NCI-H526 (cell line): ENCODE data around the gene PARVB.

Experiments used
- DNase-seq, 2 experiments: peaks; one replicate each; lab custom pipeline; 2025; lab: John Stamatoyannopoulos, UW

PARVB gene

DNA sequence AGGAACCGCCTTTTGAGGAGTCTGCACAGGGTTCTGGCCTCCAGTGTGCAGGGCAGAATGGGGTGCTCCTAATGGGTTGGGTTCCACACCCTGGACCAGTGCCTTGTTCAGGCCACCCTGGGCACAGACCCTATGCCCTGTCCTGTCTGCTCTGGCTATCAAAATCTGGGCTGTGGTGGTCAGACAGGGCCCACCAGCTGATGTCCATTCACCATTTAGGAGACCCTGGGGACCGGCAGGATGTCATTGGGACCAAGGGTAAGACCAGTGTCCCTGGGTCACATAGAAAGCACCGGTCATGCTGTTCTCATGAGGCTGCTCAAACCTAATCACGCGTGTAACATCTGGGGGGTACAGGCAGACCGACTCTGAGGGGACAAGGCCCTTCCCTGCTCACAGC lies 194.0 kb downstream of the PARVB start:
- DNase-seq, result no peak

DNA sequence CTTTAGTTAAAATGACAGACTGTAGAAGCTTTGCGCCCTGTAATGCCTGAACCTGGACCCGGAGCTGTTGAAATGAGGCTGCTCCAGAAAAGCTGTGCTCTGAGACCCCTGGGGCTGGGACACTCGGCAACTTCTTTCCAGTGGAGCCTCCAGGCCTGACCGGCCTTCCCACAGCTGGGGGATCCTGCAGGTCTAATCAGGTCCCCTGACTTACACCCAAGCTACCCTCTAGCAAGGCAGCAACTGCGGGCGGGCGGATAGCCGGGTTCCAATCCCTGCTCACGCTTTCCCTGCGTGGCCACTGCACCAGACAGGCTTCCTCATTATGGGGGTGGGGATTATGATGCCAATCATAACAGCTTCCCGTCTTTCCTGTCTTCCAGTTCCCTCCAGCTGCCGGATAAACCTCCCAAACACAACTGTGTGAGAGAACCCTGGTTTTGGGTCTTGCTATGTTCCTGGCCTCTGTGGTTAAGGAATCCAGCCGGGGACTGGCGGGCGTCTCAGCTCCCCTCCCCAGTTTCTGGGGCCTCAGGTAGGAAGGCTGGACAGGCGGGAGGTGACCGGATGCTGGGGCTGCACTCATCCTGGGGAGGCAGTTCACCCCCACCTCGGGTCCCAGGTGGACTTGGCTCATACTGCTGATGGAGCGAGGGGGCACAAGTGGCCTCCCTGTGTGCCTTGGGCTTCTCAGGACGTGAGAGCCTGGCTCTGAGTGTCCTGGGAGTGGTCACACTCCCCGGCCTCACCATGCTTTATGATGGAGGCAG lies 195.2 kb downstream of the PARVB start:
- no peak for DNase-seq

DNA sequence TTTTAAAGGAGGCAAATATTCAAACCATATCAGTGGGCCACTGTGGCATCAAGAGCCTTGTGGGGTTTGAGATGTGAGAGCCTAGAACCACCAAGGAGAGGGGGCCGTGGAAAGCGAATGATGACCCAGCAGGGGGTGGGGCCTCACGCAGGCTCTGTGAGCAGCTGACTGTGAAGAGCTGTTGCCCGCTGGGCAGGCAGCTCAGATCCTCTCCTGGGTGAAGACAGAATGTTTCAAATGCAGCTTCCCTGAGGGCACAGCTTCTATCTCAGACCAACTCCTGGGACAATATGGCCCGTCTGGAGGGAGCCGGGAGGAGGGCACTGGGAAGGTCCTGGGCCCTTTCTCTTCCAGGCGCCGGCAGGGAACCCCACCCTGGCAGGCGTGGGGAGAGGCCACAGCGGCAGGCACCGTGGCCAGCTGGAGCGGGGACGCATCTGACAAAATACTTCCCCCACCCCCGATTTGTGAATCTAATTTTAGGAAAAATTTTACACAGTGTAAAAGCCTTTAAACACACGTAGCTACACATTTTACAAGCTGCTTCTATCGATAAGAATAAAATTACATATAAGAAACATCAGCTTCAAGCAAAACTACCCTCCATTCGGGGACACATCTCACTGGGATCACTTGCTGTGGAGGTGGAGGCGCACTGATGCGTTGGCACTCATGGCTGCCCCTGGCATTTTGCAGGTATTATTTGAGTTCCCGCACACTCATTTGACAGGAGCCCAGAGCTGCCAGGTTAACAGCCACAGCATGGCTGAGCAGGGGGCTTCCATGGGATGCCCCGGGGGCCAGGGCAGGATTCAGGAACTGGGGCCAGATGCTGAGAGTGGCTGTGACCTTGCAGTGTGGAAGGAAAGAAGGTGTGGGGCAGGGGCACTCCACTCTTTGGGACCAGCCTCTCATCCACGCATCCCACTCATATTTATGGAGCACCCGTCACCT lies 196.9 kb downstream of the PARVB start:
- no peak for DNase-seq

DNA sequence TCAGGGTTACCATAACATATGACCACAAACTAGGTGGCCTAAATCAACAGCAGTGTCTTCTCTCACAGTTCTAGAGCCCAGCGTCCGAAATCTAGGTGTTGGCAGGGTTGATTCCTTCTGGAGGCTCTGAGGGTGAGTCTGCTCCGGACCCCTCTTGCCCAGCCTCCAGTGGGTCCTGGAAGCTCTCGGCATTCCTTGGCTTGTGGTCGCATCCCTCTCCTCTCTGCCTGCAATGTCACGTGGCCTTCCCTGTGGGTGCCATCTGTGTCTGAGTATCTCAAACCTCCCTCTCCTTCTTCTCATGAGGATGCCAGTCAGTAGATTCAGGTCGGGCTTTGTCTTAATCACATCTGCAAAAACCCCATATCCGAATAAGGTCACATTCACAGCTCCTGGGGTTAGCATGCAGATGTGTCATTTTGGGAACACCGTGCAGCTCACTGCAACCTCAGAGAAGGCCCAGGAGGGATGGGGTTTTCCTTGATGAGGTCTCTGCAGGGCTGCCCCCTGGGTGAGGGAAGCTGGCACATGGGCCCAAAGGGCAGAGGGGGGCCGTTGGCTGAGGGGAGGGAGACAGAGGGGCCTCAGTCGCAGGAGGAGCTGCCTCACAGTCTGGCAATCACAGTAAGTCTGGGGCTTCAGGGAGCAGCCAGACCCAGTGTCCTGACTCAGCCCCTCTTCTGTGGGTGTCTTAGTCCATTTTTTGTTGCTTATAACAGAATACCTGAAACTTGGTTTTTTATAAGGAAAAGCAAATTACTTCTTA lies 197.8 kb downstream of the PARVB start:
- no peak for DNase-seq
